GM12864 (cell line): ENCODE data around the gene CRB2.

Source experiments
- DNase-seq: peaks from one replicate; pipeline ENCODE4 v3.0.0-alpha.2; 2011; ENCODE audit warnings: low read depth
- H3K4me3 ChIP-seq: 2 replicates; pipeline ENCODE4 v1.5.1; 2011; ENCODE audit warnings: mild to moderate bottlenecking, low read depth, low read length, control low read depth
- CTCF ChIP-seq: IDR thresholded peaks from 2 replicates; pipeline ENCODE4 v1.5.1; 2011; ENCODE audit warnings: low read depth, mild to moderate bottlenecking, moderate library complexity, low read length, control low read depth, inconsistent platforms; ENCODE audit errors: missing control alignments

Gene CRB2

GRCh38 chr9:123355761-123356431, at the start of gene CRB2:
CRB2 (plus strand) TSS chr9:123356197; CDS start chr9:123356261, 64 bp downstream.
- no peak within 1 kb of the TSS for H3K4me3 ChIP-seq
- no peak for TF ChIP-seq CTCF
- DNase-seq: no peak

- no peak overlapping the region for H3K4me3 ChIP-seq
- TF ChIP-seq CTCF: no peak
- no peak for DNase-seq
Observed at GRCh38 chr9:123309611-123310010, 46.4 kb upstream of the CRB2 start.

- no peak overlapping the region for H3K4me3 ChIP-seq
- TF ChIP-seq CTCF: no peak
- no peak for DNase-seq
Observed at GRCh38 chr9:123310551-123311249, 45.3 kb upstream of the CRB2 start.

- no peak for DNase-seq
- TF ChIP-seq CTCF: no peak
- no peak overlapping the region for H3K4me3 ChIP-seq
Observed at GRCh38 chr9:123311250-123311752, 44.7 kb upstream of the CRB2 start.

GRCh38 chr9:123312306-123312877, 43.6 kb upstream of the CRB2 start:
- no peak for DNase-seq

GRCh38 chr9:123314617-123315016, 41.4 kb upstream of the CRB2 start:
- no peak for DNase-seq
- H3K4me3 ChIP-seq: no peak overlapping the region

More at GRCh38 chr9:123312306-123312877, 43.6 kb upstream of the CRB2 start:
- no peak overlapping the region for H3K4me3 ChIP-seq
- no peak for TF ChIP-seq CTCF

More at GRCh38 chr9:123314617-123315016, 41.4 kb upstream of the CRB2 start:
- no peak for TF ChIP-seq CTCF
